ENCODE data around the gene GRIK4. TPM values are rescaled to one million over a fixed set of nuclear protein-coding genes. Genes with fewer than 3 reads are reported as not detected.
A peak's percentile ranks its signal among the peaks of the same experiment; 100 is the strongest.

The GRIK4 gene
- total RNA-seq, 1 donor from 2014 or later, result 2.2 TPM

DNA sequence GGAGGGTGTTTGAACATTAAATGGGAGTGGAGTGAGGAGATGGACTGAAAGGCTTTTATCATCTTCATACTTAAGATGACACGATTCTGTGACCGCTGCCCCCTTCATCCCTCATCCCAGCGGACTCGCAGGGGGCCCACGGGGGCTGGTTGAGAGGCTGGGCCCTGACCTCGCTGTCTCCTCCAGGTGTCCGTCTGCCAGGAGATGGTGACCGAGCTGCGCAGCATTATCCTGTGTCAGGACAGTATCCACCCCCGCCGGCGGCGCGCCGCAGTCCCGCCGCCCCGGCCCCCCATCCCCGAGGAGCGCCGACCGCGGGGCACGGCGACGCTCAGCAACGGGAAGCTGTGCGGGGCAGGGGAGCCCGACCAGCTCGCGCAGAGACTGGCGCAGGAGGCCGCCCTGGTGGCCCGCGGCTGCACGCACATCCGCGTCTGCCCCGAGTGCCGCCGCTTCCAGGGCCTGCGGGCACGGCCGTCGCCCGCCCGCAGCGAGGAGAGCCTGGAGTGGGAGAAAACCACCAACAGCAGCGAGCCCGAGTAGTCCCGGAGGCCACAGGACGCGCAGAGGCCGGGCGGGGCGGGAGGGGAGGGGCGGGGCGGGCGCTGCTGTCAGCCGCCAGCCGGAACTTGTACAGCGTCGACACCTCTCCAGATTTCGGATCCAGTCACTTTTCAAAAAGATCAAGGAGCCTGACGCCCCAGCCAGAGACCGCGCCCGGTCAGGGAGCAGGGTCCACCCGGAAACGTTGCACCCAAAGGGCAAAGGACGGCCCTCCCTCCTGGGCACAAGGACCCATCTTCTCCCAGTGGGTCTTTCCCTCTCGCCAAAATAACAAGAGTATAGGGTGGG, 474.4 kb downstream of the GRIK4 start:
- Mint-ChIP-seq H3K4me3 (peak overlapping the region; percentile 57), H3K4me1 (peaks cover 5% of the 10 kb centered on the region), H3K9me3 (no peaks in the 10 kb centered on the region), H3K27me3 (ENCODE audit: low read depth) (peaks cover 48% of the 10 kb centered on the region), H3K36me3 (no peaks in the 10 kb centered on the region), H3K27ac (no peak overlapping the region)
- DNase-seq (ENCODE audit: low spot score in 2 of 2, unreplicated experiment in 2 of 2), result peak in 1 of 2 experiments; percentile 54
- TF ChIP-seq CTCF (IDR thresholded peaks at IDR 0.05; ENCODE audit: unreplicated experiment), result no peak

GRCh38 chr11:120988603-120989002, 477.1 kb downstream of the GRIK4 start:
- Mint-ChIP-seq H3K9me3 (no peaks in the 10 kb centered on the region), H3K4me1 (peaks cover 5% of the 10 kb centered on the region), H3K27me3 (ENCODE audit: low read depth) (peaks cover 34% of the 10 kb centered on the region), H3K27ac (no peak overlapping the region), H3K36me3 (no peaks in the 10 kb centered on the region), H3K4me3 (no peak overlapping the region)
- TF ChIP-seq CTCF (IDR thresholded peaks at IDR 0.05; ENCODE audit: unreplicated experiment), result no peak
- DNase-seq (ENCODE audit: low spot score in 2 of 2, unreplicated experiment in 2 of 2), result no peak

GRCh38 chr11:120991830-120992686, 480.5 kb downstream of the GRIK4 start:
- no peaks in the 10 kb centered on the region for H3K36me3 Mint-ChIP-seq

DNA sequence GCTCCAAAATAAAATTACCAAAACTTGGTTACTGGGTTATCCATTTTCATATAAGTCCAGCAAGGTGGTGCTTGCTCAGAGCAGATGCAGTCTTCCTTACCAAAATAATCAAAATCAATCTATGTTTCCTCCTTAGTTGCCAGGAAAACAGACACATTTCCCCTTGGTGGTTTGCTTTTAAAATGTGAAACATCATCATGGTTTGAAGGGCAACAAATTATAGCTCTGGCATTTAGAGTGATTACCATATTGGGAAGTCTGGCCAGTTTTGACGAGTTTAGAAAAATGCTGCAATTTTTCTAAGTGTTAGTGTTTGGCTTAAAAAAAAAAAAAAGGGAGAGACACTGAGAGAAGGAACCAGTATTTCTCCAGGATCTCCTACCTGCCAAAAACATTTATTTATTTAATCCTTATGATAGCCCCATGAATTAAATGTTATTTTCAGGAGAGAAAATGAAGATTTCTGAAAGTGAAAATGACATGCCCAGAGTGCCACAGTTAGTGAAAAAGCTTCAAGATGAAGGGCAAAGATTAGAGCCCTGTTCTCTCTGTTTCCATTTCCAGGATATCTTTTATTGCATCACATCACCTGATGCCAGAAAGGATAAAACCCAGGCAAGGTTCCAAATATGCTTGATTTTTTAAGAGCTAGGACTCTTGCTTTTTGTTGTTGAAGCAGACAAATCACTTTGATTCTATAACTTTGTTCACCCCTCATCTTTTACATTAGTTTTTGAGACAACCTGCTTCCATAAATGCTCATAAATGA, 482.7 kb downstream of the GRIK4 start:
- H3K4me1 Mint-ChIP-seq, result peaks cover 12% of the 10 kb centered on the region
- H3K36me3 Mint-ChIP-seq, result no peaks in the 10 kb centered on the region
- H3K9me3 Mint-ChIP-seq, result no peaks in the 10 kb centered on the region
- H3K27me3 Mint-ChIP-seq (ENCODE audit: low read depth), result peaks cover 10% of the 10 kb centered on the region
- TF ChIP-seq CTCF (IDR thresholded peaks at IDR 0.05; ENCODE audit: unreplicated experiment), result no peak
- H3K4me3 Mint-ChIP-seq, result no peak overlapping the region
- DNase-seq (ENCODE audit: low spot score in 2 of 2, unreplicated experiment in 2 of 2), result no peak
- no peak overlapping the region for H3K27ac Mint-ChIP-seq

More at GRCh38 chr11:120991830-120992686, 480.5 kb downstream of the GRIK4 start:
- Mint-ChIP-seq H3K27me3 (ENCODE audit: low read depth) (peaks cover 19% of the 10 kb centered on the region), H3K4me3 (no peak overlapping the region), H3K27ac (no peak overlapping the region), H3K4me1 (peaks cover 10% of the 10 kb centered on the region), H3K9me3 (no peaks in the 10 kb centered on the region)
- DNase-seq (ENCODE audit: low spot score in 2 of 2, unreplicated experiment in 2 of 2), result no peak
- TF ChIP-seq CTCF (IDR thresholded peaks at IDR 0.05; ENCODE audit: unreplicated experiment), result no peak

GRCh38 chr11:120995184-120995583, 483.6 kb downstream of the GRIK4 start:
- Mint-ChIP-seq H3K27me3 (ENCODE audit: low read depth) (peaks cover 7% of the 10 kb centered on the region), H3K4me3 (no peak overlapping the region), H3K9me3 (no peaks in the 10 kb centered on the region), H3K36me3 (no peaks in the 10 kb centered on the region), H3K27ac (no peak overlapping the region), H3K4me1 (peaks cover 12% of the 10 kb centered on the region)
- DNase-seq (ENCODE audit: low spot score in 2 of 2, unreplicated experiment in 2 of 2), result no peak
- no peak for TF ChIP-seq CTCF (IDR thresholded peaks at IDR 0.05; ENCODE audit: unreplicated experiment)

All from mesothelial cell of epicardium (in vitro differentiated cells).